HG02642 (cell line): ENCODE results near the gene FBXL17.
"Not testable (repeated sequence)": the region's sequence is repeated elsewhere in the genome, so short reads cannot be mapped to it uniquely, and the experiment has no call there.

ENCODE experiments used
- ATAC-seq: cut with Tn5 transposase; IDR thresholded peaks from one replicate; pipeline ENCODE4 v1.9.1; 2021; ENCODE audit warnings: mild to moderate bottlenecking; ENCODE audit not compliant: unreplicated experiment, poor library complexity

The FBXL17 gene

GRCh38 chr5:108381954-108382783 lies at the start of gene FBXL17:
Gene FBXL17 (minus strand): TSS chr5:108382098.
- ATAC-seq: peak; percentile 77

- no peak for ATAC-seq
Measured at GRCh38 chr5:108430931-108431608, 49.2 kb upstream of the FBXL17 start.

DNA sequence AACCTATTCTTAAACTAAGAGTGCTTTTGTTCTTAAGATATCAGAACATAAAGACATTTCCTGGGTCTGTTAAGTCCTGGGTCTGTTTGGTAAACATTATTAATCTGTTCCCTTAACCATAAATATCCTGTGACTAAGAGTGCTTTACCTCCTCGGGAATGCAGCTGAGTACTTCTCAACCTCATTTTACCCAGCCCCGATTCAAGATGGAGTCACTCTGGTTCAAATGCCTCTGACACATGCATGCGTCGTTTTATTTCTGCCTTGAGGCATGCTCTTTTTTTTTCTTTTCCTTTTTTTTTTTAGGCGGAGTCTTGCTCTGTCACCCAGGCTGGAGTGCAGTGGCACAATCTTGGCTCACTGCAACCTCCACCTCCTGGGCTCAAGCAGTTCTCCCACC lies 39.8 kb upstream of the FBXL17 start:
- ATAC-seq: no peak

DNA sequence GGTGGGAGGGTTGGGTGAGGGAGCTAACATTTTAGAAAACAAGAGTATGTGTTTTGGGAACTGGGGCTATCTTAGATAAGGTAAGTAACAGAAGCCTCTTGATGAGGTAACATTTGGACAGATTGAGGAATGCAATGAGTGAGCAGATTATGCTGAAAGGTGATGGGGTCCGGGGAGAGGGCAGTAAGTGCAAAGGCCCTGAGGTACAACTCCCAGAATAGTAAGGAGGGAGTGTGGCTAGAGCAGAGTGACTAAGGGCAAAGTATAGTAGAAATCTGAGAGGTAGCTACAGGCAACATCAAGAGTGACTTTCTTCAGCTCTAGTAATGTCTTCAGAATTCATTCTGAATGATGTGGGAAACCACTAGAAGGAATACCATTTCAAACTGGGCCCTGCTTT lies 38.9 kb upstream of the FBXL17 start:
- no peak for ATAC-seq

DNA sequence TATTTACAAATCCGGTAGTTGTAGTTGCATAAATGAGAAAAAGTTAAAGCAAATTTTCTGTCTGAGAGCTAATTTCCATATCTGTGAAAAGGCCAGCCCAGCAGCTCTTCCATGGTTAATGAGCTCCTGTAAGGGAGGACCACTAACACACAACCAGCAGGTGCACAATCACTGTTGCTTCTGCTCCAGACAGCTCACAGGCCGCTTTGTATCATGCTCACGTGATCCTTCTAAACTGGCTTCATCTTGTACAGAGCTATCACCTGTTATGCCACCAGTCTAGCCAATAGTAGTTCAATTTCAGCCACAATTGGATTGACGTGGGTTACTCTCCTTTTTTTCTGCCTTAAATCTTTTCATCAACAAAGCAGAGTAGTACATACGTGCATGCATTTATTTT lies 38.3 kb upstream of the FBXL17 start:
- no peak for ATAC-seq

DNA sequence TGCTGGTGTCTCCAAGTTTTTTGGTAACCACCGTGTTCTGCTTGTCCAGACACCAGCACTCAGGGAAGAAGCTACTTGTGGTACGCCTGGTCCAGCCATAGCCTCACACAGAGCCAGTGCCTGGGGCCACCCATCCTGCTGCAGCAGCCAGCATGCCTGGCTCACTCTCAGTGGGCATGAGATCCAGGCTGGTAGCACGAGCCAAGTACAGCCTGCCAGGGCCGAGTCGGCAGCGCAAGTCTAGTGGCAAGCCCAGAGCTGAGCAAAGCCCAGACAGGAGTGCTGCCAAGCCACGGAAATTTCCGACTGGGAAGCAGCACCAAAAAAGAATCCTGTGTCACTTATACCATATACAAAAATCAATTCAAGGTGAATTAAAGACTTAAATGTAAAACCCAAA lies 36.3 kb upstream of the FBXL17 start:
- no peak for ATAC-seq

DNA sequence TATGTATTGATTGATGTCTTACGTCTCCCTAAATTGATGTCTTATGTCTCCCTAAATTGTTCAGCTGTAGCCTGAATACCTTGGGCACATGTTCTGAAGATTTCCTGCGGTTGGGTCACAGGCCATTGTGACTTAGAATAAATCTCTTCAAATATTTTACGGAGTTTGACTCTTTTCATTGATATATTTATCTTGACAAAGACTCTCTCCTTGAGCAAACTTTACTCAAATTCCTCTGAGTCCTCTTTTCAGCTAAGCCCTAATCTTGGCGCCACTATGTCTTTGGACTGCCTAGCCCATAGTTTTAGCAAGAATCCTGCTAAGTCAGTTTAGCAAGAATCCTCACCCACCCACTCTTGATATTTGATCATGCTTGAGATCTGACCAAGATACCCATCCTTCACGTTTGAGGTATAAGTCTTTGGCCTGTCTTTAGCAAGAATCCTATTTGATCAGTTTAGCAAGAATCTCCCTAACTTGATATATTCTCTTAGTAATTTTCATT lies 35.3 kb upstream of the FBXL17 start:
- no peak for ATAC-seq

DNA sequence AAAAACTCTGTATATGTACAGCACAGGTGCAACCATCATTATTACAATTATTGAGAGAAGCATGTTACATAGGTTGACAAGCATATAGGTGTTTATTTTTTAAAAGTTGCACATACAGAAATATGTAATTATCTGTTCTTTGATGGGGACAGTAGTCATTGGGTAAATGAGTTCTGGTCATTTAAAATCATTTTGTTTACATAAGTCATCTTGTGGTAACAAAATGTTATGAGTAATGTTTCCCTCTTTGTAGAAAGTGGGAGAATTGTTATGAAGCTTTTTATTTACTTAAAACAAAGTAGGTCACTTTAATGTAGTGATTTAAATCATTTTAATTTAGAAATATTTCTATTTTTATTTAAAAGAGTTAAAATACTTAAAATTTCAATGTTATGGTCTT lies 33.8 kb upstream of the FBXL17 start:
- ATAC-seq: no peak

- ATAC-seq: no peak
Measured at GRCh38 chr5:108409786-108410185, 27.9 kb upstream of the FBXL17 start.

DNA sequence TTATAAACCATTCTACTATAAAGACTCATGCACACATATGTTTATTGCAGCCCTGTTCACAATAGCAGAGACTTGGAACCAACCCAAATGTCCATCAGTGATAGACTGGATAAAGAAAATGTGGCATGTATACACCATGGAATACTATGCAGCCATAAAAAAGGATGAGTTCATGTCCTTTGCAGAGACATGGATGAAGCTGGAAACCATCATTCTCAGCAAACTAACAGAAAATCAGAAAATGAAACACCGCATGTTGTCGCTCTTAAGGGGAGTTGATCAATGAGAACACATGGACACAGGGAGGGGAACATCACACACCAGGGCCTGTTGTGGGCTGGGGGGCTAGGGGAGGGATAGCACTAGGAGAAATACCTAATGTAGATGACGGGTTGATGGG lies 23.3 kb upstream of the FBXL17 start:
- ATAC-seq: not testable (repeated sequence)

- ATAC-seq: no peak
Measured at GRCh38 chr5:108398964-108399363, 17.1 kb upstream of the FBXL17 start.

GRCh38 chr5:108396837-108397236 lies 14.9 kb upstream of the FBXL17 start:
- ATAC-seq: not testable (repeated sequence)

GRCh38 chr5:108387758-108388157 lies 5.9 kb upstream of the FBXL17 start:
- ATAC-seq: no peak

DNA sequence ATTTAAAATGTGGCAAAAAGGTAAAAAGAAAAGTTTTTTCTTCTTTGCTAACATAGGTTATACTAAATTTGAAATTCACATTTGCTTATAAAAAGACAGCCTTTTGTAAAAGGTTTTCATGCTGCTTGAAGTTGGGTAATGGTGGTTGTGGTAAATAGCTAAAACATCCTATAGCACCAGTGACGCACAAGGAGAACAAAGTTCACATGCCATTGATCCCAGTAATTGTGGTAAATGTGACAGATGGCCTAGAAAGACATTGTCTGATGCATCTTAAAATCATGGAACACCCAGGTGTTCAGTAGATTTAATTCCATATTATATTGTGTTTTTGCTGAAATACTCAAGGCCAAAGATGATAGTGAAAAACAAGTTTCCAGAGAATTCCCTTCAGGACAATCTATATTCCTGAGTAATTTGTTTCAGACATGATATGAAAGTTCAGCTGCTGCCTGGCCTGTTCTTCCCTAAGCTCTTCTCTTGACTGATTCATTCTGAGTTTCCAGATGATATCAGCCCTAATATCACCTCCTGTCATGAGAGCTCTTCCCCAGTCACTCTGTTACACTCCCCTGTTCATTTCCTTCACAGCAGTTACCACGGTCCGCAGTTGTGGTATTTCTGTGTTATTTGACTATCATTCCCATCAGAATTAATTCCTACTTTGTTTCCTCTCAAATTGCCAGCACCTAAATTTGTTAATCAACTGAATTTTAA lies 4.6 kb upstream of the FBXL17 start:
- ATAC-seq: no peak

DNA sequence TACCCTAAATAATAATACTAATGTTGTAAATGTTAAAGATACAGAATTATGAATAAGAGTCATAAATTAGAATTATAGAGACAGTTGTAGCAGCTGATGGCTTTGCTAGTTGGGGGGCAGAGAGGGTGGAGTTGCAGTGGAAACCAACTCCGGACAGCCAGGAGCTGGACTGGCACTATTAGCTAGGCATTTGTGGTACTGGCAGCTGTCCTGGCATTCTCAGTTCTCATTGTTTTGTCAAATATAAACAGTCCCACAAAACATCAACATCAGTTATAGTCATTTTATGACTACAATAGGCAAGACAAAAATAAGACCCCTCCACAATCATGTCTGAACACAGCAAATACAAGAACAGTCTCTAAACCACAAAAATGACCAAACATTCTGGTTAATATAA lies 2.8 kb upstream of the FBXL17 start:
- no peak for ATAC-seq

GRCh38 chr5:108382784-108383330 lies 959 bp upstream of the FBXL17 start:
- no peak for ATAC-seq

DNA sequence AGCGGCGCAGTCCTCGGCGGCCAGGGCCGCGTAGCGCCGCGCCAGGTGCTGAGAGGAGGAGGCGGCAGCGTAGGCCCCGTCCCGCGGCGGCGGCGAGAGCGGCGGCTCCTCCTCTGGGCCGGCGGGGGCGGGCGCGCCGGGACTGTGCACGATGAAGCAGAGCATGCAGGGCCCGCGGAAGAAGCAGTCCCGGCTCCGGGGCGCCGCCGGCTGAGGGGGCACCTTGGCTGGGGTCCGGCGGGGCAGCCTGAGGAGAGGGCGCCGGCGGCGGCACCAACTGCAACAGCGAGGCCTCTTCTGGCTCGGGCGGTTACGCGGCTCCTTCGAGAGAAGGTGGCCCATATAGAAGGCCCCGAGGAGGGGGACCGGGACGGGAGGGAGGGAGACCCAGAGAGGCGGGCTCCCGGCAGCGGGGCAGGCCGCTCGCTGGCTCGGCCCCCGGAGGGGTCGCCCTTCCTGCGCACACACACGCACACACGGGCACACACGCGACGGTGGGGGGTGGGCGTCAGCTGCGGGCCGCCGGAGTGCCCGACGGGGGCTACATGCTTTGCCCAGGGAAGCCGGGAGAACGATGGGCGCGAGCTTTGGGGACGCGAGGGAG lies 446 bp downstream of the FBXL17 start:
- ATAC-seq: peak; percentile 55

DNA sequence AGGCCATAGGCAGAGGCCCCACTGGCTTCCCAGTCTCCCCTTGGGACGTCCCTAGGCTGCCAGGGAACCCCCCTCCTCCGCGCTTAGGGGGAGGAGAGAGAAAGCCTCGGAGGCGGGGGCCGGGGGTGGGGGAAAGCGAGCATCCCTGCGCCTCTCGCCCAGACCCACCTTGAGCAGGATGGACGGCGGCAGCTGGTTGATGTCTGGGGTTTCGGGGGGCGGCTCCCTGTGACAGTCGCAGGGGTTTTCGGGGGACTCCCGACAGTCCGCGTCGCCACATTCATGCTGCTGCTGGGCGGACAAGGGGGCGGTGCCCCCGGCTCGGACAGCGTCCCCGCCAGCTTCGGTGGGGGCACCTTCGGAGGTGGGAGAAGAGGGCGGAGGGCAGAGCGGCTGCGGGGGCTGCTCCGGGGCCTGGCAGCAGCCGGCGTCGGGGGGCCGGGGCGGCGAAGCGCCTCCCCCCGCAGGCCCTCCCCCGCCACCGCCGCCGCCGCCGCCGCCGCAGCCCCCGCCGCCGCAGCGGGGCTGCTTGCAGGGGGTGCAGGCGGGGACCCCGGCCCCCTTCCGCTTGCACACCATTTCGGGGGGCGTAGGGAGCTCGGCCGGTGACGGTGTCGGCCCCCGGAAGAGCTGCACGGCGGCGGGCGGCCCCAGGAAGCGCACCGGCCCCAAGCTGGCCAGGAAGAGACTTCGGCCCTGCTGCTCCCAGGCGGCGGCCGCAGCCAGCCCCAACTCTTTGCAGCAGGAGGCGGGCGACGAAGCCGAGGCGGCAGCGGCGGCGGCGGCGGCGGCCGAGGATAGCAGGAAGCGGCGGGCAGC lies 1.2 kb downstream of the FBXL17 start:
- ATAC-seq: peak; percentile 35

GRCh38 chr5:108379722-108380530 lies 2.0 kb downstream of the FBXL17 start:
- ATAC-seq: no peak
